ENCODE measurements around the gene SS18L1.

Gene SS18L1

GRCh38 chr20:62212299-62212698, 68.7 kb downstream of the SS18L1 start:
- DNase-seq (ENCODE audit: low read depth): no peak

GRCh38 chr20:62214067-62214466, 70.5 kb downstream of the SS18L1 start:
- DNase-seq (ENCODE audit: low read depth): no peak

GRCh38 chr20:62215020-62215990, 71.7 kb downstream of the SS18L1 start:
- no peak for DNase-seq (ENCODE audit: low read depth)

GRCh38 chr20:62215991-62216635, 72.5 kb downstream of the SS18L1 start:
- DNase-seq (ENCODE audit: low read depth): no peak

- no peak for DNase-seq (ENCODE audit: low read depth)
Observed at GRCh38 chr20:62216636-62217566, 73.3 kb downstream of the SS18L1 start.

- no peak for DNase-seq (ENCODE audit: low read depth)
Observed at GRCh38 chr20:62217913-62218773, 74.6 kb downstream of the SS18L1 start.

- DNase-seq (ENCODE audit: low read depth): no peak
Observed at GRCh38 chr20:62219101-62219991, 75.8 kb downstream of the SS18L1 start.

- DNase-seq (ENCODE audit: low read depth): no peak
Observed at GRCh38 chr20:62219992-62220665, 76.6 kb downstream of the SS18L1 start, which contains the start of gene HRH3. Gene HRH3 (minus strand): TSS chr20:62220278. CDS start chr20:62219970, 308 bp downstream.

GRCh38 chr20:62220666-62221568, 77.3 kb downstream of the SS18L1 start:
- DNase-seq (ENCODE audit: low read depth): no peak

GRCh38 chr20:62222266-62222850, 78.8 kb downstream of the SS18L1 start:
- no peak for DNase-seq (ENCODE audit: low read depth)

GRCh38 chr20:62222972-62223371, 79.4 kb downstream of the SS18L1 start:
- no peak for DNase-seq (ENCODE audit: low read depth)

GRCh38 chr20:62223571-62223970, 80.0 kb downstream of the SS18L1 start:
- no peak for DNase-seq (ENCODE audit: low read depth)

- no peak for DNase-seq (ENCODE audit: low read depth)
Observed at GRCh38 chr20:62224113-62224855, 80.7 kb downstream of the SS18L1 start.

- no peak for DNase-seq (ENCODE audit: low read depth)
Observed at GRCh38 chr20:62225026-62225425, 81.5 kb downstream of the SS18L1 start.

- no peak for DNase-seq (ENCODE audit: low read depth)
Observed at GRCh38 chr20:62225820-62226635, 82.5 kb downstream of the SS18L1 start.

Data from stromal cell of bone marrow (primary cell).